Hematopoietic multipotent progenitor cell treated with erythropoietin and hydrocortisone succinate and interleukin-3 and kit ligand, for 6 days (in vitro differentiated cells): ENCODE measurements around the gene SCG2.
A peak's percentile ranks its signal among the peaks of the same experiment; 100 is the strongest.

Experiments
- DNase-seq: peaks from one replicate; pipeline ENCODE4 v3.0.0-alpha.2; 2015

Gene SCG2, protein sequence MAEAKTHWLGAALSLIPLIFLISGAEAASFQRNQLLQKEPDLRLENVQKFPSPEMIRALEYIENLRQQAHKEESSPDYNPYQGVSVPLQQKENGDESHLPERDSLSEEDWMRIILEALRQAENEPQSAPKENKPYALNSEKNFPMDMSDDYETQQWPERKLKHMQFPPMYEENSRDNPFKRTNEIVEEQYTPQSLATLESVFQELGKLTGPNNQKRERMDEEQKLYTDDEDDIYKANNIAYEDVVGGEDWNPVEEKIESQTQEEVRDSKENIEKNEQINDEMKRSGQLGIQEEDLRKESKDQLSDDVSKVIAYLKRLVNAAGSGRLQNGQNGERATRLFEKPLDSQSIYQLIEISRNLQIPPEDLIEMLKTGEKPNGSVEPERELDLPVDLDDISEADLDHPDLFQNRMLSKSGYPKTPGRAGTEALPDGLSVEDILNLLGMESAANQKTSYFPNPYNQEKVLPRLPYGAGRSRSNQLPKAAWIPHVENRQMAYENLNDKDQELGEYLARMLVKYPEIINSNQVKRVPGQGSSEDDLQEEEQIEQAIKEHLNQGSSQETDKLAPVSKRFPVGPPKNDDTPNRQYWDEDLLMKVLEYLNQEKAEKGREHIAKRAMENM

DNA sequence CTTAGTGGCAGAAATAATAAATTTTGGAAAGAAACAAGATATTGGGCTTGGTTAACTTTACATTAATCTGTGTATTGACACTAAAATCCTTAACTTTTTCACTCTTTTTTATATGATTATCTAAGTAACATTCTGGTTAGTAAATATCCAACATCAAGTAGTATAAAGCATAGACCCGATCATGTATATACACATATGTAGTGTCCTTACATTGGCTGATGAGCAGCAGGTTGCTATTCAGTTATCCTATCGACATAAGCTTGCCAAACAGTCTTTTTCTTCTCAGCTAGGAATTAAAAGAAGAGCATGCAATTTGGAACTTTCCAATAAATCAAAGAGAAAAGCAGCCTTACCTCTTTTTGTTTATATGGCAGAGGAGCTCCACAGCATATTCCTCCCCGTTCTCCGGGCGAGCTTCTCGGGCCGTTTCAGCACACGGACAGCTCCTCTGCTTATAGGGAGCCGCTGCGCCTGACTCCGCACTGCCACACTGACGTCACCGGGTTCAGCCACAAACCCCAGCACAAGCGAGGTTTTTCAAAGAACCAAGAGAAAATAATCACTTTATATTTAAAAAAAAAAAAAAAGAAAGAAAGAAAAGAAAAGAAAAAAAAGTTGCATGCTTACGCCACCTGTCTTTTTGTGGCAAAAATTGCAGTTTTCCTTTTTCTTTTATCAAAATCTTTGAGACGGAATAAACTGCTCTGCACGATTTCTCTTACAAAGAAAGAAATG is at the start of gene SCG2:
SCG2 (minus strand) TSS at position 430 of the 735 bp plus-strand sequence. CDS start 3,079 bp downstream, outside the sequence.
- peak; percentile 72 for DNase-seq

DNA sequence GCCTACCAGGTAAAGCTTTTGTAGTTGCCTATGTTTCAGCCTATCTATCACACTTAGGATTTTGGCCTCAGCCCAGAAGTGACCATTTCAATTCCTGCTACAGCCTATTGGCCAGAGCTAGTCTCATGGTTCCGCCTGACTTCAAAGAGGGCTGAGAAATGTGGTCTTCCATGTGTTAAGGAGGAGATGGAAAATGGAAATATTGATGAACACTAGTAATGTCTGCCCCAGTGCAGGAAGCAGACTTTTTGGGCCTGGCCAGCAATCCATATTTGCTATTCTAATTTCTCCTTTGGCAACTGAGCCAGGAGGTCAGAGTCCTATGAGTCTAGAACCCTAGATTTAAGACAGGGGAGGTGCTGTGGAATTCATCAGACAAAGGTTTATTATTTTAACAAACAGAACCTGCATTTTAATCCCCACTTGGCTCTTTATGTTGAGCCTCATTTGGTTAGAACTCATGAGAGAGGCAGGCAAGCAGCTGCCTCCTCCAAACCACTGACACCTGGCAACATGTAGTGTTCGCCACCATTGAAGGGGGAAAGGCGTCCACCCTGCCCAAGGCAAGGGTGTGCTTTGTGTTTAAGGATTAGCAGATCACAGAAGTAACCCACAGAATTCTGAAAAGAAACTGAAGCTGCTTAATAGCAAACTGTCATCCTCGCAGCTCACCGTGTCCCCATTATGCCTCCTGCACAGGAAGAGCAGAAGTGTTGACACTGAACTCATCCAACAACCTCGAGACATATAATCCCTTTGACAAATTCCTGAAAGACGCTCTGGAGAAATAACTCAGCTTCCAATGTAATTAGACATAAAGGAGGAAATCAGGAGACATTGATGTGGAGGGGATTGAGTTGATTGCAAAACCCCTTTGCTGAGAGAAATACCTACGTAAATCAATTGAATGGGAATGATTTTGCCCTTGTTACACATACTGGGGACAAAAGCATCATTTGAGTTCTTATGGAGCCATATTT is 47.7 kb upstream of the SCG2 start:
- no peak for DNase-seq

DNA sequence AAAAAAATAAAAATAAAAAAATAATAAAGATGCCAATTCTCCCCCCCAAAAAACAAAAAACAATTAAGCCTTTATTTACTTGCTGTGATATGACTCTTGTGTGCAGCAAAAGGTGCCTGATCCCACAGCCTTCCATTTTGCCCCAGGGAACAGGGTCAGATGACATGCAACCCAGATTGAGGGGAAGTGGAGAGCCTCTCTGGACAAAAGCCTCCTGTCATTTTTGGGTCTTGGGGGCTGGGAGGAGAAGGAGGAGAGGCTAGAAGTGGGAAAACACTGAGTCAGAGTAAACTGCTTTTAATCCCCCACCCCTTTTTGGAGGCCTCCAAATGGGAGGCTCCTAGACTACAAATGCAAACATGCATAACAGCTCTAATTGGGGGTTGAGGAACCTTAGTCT is 46.6 kb upstream of the SCG2 start:
- DNase-seq: no peak

DNA sequence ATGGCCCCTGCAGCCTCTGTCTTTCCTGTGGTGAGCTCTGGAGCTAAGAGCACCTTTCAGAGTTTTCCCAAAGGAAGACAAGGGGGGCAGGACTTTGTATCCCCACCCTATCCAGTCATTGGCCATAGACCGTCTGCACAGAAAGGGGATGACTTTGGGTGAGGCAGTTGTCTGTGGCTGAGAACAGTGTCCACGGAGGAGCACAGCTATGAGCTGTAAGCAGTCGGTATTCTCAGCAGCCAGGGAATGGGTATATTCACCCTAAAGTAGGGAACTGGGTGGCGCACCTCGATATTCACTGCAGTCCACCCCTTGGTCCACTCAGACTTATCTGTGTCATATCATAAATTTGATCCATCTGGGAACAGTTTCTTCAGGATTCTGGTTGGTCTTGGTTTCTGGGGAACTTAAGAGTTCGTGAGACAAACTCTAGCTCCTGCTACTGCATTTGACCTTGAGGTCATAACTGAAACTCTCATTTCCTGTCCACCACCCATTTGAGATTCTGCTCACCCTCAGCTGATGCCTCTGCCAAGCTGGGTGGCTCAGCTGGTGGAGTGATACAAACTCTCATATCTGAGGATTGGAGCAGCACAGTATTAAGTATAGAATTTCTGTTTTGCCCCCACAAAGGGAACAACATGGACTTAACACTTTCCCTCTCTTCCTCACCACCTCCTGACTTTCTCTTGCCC is 45.2 kb upstream of the SCG2 start:
- DNase-seq: no peak

DNA sequence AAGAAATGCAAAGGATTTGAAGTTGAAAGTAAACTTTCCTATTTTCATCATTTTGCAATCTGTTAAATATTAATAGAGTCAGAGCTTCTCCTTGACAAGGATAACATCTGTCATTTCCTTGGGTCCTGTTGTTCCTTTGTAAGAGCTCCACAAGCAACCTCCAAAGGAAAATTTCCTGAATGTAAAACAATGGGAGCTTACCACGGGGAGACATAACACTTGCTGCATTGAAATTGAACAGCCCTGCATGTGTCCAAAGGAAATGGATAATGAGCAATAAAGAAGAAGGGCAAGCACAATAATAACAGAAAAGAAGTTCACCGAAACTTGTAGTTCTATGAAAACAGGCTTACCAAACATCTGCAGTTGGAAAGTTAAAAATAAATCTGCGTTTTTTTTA is 42.0 kb upstream of the SCG2 start:
- DNase-seq: no peak

DNA sequence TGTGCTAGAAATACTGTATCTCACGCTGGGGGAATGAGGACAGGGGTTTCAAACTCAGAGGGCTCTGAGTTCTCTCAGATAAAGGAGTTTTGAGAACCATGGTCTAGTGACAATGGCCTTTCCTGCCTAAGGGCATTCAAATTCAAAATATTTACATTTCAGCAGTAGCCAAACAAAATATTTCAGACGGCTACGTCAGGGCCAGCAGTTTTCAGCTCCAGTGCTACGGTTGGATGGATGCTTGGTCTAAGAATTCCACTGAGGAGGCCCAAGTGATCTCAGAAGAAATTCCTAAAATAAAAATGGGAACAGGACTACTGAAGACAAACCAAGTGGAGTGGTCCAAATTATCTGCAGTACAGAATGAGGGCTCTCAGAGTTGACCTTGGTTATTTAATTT is 41.1 kb upstream of the SCG2 start:
- DNase-seq: no peak

DNA sequence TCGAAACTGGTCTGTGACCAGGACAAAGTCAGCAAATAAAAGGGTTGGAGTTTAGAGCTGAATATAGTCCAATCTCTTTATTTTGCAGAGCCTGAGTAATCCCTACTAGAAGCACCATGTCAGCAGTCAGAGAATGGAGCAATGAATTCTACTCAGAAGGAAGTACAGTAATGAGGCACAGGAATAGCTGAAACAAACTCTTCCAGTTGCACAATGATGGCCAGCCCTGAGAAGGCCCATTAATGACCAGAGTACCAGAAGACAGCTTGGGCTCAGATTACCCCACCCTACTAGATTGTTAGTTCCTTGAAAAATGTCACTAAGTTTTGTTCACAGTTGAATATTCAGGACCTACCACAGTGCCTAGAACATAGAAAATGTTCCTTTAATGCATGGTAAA is 40.3 kb upstream of the SCG2 start:
- DNase-seq: no peak

DNA sequence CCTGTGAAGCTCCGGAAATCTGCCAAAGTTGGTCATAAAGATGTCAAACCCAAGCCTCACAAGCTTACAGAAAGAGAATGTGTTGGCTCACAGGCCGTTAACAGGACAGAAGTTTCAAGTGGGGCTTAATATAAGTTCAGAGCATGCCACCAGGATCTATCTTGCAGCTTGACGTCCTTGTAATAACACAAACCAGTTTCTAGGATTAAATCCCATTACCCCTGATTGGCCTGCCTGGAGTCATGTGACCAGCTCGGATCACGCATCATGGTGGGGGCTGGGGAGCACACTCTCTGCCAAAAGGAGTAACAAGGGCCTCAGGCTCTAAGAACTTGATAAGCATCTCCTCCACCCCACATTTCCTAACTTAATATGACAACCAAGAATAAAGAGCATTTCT is 38.9 kb upstream of the SCG2 start:
- DNase-seq: no peak

DNA sequence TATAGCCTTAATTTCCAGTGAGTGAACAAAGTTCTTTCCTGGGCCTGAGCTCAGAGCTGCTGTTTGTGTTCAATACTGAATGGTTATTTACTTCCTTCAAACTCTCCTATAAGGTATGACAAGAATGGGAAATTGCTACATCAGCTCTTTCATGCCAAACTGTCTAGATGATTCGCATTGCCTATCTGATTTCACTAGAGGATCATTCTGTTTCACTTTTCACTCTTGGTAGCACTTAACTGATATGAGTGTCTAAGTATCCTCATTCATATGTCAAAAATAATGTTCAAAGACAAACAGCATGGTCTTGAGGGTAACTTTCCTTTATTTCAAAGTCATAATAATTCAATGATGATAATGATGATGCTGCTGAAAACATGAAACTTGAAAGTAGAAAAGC is 32.9 kb upstream of the SCG2 start:
- no peak for DNase-seq

DNA sequence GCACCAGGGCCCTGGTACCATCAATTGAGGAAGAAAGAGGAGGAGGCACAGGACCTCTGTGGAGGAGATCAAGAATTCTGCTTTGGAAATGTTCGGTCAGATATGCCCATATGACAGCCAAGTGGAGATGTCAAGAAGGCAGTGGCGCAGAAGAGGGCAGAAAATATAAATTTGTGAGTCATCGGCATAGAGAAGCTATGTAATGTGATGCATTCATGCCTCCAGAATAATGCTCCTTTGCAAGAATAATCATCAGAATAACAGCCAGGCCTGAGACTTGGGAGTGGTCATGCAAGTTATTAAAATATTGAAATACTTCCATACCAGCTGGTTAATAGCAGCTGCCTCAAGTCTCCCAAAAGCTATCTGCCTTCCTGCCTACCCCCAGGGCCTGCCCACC is 32.1 kb upstream of the SCG2 start:
- DNase-seq: no peak

DNA sequence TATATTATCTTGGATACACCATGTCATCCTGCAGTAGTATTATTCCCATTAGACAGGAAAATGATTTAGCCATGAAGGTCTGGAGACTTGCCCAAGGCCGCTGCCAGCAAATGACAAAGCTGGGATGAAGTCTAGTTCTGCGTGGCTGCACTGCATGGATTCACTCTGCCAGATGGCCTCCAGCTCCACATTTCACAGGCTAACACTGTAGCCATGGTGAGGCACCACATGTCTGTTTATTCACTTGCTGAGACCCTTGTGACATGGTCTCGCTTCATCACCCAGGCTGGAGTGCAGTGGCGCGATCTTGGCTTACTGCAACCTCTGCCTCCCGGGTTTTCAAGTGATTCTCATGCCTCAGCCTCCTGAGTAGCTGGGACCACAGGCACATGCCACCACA is 31.5 kb upstream of the SCG2 start:
- DNase-seq: no peak

DNA sequence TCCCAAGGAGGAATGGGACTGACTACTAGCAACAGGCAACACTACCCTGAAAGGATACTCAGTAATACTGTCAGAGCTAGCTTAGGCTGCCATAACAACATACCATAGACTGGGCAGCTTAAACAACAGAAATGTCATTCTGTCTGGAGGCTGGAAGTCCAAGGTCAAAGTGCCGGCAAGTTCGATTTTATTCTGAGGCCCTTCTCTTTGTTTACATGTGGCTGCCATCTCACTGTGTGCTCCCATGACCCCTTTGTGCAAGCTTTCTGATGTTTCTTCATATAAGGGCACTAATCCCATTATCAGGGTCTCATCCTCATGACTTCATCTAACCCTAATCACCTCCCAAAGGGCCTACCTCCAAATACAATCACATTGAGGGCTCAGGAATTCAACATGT is 30.7 kb upstream of the SCG2 start:
- no peak for DNase-seq

DNA sequence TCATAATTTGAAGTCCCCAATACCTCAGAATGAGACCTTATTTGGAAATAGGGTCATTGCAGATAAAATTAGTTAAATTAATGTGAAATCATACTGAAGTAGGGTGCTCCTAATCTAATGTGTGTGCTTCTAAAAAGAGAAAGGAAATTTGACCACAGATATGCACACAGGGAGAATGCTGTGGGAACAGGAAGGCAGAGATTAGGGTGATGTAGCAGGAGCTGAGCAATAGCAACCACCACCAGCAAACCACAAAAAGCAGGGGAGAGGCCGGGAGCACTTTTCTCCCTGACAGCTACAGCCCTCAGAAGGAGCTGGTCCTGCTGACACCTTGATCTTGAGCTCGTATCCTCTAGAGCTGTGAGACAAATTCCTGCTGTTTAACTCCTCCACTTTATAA is 24.6 kb upstream of the SCG2 start:
- no peak for DNase-seq

DNA sequence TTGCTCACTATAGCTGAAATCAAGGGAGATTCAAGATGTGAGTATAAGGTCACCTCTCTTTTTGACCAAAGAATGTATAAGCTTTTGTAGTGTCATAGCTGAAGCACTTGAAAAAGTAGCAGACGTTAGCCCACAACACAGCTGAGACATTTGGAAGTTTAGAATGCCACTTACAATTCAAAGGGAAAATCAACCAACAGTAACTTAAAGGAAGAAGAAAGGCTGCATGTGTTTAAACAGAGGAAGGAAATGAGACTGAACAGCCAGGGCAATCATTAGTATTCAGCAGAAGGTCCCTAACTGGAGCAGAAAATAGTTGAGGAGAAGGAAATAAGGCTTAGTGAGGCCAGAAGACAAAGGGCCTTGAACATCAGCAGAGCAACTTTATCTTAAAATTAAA is 23.5 kb upstream of the SCG2 start:
- DNase-seq: no peak

DNA sequence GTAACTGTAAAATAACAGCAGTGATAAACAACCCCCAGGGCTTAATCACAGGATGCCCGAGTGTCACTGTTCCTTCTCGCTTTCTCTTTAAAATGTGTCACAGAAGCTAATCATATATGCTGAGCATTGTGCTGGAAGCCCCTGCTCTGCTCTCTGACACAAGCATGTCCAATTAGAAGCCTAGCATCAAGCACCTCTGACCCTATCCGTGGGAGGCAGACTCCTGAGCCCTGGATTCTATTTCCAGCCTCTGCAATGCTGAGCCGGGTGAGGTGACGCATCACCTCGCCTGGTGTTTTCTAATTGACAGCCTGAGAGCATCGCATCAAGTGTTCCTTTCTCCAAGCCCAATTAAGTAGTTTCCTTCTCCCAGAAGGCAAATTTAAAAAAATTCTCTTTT is 19.7 kb upstream of the SCG2 start:
- no peak for DNase-seq

DNA sequence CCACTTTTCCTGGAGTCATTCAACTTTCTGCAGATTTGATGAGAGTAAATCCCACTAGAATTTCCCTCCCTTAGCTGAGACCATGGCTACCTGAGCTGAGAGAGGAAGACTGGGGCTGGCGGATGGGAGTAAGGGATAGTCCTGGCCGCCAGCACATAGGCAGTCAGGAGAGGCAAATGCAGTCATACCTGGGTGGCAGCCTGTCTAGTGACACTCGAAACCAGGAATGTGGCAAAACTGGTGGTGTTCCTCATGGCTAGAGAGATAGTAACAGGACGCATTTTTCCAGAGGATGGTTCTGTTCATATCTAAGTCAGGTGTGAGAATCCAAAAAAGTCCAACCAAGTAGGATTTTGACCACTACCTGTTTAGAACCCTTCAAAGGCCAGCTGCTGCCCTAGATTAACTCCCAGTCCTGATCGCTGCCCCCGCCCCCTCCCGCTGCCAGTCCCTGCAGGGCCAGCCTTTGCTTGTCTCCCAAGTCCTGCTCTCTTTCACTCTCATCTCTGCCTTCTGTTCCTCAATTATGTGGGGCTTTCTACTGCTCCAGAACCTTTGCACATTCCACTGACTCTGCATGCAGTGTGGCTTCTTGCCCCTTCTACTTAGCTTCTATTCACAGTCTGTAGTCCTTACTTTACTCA is 17.4 kb upstream of the SCG2 start:
- DNase-seq: no peak

DNA sequence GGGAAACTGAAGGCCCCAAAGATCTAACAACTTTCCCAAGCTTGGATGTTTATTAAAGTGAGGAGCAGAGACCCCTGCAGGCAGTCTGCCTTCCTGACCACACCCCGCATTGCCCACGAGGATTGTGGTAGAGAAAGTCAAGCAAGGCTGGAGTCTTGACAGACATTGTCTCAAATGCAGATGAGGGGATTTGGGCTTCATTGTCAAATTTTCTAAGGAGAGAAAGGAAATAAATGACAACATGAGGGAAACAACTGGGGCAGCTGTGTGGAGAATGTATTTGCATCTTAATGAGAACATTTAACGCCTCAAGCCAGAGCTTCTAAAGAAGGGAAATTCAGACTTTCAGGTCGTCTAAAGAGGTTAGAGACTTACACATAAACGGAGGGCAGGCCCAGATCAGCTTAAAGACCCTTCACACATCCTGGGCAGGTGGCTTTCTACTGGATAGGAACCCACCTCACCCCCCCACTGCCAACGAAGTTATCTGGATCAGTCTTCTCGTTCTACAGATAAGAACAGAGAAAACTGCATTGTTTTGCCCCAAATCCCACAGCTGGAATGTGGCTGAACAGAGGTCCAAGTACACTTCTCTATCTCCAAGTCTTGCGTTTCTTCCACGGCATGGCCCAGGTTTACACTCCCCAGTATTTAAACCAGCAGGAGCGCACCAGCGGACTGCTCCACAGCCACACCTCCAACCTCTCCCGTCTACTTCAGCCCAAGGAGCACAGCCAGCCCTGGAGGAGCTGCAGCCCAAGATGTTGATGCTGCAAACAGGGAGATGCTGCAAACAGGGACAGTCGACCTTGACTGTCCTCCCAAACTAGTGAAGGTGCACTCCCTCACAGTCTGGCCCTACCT is 16.2 kb upstream of the SCG2 start:
- no peak for DNase-seq

DNA sequence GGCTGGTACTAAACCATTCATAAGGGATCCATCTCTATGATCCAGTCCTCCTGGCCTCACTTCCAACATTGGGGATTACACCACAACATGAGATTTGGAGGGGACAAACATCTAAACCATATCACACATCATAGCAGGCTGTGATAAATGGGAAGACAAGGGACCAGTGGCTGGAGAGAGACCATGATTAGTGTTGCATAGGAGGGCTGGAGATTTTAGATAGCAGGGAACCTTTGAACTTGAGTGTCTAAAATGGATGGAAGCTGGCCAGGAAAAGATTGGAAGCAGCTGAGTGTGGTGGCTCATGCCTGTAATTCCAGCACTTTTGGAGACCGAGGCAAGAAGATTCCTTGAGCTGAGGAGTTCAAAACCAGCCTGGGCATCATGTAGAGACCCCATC is 12.4 kb upstream of the SCG2 start:
- no peak for DNase-seq

DNA sequence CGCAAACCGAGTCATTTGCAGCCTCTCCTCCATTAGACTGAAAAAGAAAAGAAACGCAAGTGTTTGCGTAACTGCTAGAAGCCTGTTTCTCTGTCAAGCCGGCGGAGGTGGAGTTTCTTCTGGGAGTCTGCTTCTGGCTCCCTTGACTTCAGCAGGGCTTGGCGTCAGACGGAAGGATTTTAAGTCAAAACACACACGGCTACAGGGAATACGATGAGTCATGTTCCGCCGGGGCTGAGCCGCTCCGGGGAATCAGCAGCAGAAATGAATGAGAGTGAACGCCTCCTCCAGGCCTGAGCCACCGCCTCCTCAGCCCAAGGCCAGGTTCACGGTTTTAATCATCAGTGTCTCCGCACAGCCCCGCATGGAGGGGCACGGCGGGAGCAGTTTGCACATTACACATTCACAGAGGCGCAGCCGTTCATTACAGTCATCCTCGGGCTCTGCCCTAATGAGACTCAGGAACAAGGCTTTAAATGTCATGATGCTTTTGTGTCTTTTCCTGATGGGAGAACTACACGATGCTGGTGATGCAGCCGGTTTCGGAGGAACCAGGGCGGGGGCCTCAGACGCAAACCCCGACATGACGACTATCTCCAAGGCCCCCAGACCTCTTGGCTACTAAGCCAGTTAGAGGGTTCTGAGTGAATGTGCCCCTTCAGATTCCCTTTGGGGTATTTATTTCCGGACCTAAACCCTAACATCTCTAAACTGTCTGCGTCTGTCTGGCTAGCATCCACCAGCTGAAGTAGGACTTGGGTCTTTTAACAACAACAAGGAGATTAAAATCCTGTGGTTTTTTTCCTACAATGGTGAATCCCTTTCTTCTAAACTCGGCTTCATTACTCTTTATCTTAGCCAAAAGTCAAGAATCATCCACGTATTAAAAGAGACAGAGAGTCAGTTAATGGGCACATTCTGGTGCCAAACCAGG is 11.1 kb upstream of the SCG2 start:
- DNase-seq: no peak

DNA sequence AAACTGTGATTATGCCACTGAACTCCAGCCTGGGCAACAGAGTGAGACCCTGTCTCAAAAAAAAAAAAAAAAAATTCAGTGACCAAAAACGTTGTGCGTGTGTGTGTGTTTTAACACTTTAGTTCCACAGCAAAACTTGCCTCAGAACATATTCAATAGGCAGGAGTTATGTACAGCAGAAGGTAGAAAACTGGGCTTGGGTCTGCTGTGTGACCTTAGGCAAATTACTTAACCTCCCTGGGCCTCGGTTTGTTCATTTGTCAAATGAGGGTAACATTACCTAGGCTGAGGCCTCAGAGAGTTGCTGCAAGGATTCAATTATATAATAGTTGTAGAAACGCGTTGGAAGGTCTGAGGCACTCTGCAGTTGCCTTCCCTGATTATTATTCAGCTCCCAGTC is 10.3 kb upstream of the SCG2 start:
- DNase-seq: no peak
